ENCODE data around the gene JAG1.
A peak's percentile ranks its signal among the peaks of the same experiment; 100 is the strongest.

JAG1 gene

GRCh38 chr20:10651227-10651990 is 22.4 kb downstream of the JAG1 start:
- no peaks in the 10 kb centered on the region for H3K36me3 ChIP-seq (ENCODE audit: insufficient read depth, low read length)
- H3K27ac ChIP-seq (ENCODE audit: low read length) = no peak overlapping the region
- peaks cover 3% of the 10 kb centered on the region for H3K4me1 ChIP-seq (ENCODE audit: insufficient read depth, low read length)

GRCh38 chr20:10649797-10650160 is 24.0 kb downstream of the JAG1 start:
- no peak overlapping the region for H3K27ac ChIP-seq (ENCODE audit: low read length)
- ATAC-seq (ENCODE audit: insufficient read depth, low read depth) (no peak), DNase-seq (no peak)
- H3K27me3 ChIP-seq (ENCODE audit: insufficient read depth, low read length, poor library complexity) = no peaks in the 10 kb centered on the region
- no peaks in the 10 kb centered on the region for H3K36me3 ChIP-seq (ENCODE audit: insufficient read depth, low read length)
- H2AFZ ChIP-seq (ENCODE audit: low read depth, low read length) = no peak overlapping the region
- no peak overlapping the region for H3K4me2 ChIP-seq (ENCODE audit: insufficient read depth, low read length)
- no peak overlapping the region for H3K9ac ChIP-seq (ENCODE audit: low read depth, low read length)
- peaks cover 3% of the 10 kb centered on the region for H3K4me1 ChIP-seq (ENCODE audit: insufficient read depth, low read length)
- no peaks in the 10 kb centered on the region for H3K9me3 ChIP-seq (ENCODE audit: insufficient read depth, low read length, severe bottlenecking)
- H4K20me1 ChIP-seq (ENCODE audit: insufficient read depth, low read length) = no peaks in the 10 kb centered on the region
- TF ChIP-seq EZH2 (IDR thresholded peaks at IDR 0.05; ENCODE audit: borderline replicate concordance, low read depth, low read length, severe bottlenecking) = no peak
- no peak for TF ChIP-seq CTCF (IDR thresholded peaks at IDR 0.05; ENCODE audit: borderline replicate concordance, extremely low read depth, low read length, poor library complexity, severe bottlenecking)
- H3K4me3 ChIP-seq (ENCODE audit: low read depth in 1 of 2, low read length in 2 of 2) = no peak overlapping the region
- H3K79me2 ChIP-seq (ENCODE audit: insufficient read depth, low read length) = no peaks in the 10 kb centered on the region

More at GRCh38 chr20:10651227-10651990, 22.4 kb downstream of the JAG1 start:
- H3K4me2 ChIP-seq (ENCODE audit: insufficient read depth, low read length) = no peak overlapping the region
- no peaks in the 10 kb centered on the region for H3K27me3 ChIP-seq (ENCODE audit: insufficient read depth, low read length, poor library complexity)
- ATAC-seq (ENCODE audit: insufficient read depth, low read depth) (peak; percentile 66), DNase-seq (no peak)
- H3K9me3 ChIP-seq (ENCODE audit: insufficient read depth, low read length, severe bottlenecking) = no peaks in the 10 kb centered on the region
- H3K4me3 ChIP-seq (ENCODE audit: low read depth in 1 of 2, low read length in 2 of 2) = no peak overlapping the region
- H3K9ac ChIP-seq (ENCODE audit: low read depth, low read length) = no peak overlapping the region
- H3K79me2 ChIP-seq (ENCODE audit: insufficient read depth, low read length) = no peaks in the 10 kb centered on the region
- TF ChIP-seq CTCF (IDR thresholded peaks at IDR 0.05; ENCODE audit: borderline replicate concordance, extremely low read depth, low read length, poor library complexity, severe bottlenecking) = peak; percentile 11
- no peak for TF ChIP-seq EZH2 (IDR thresholded peaks at IDR 0.05; ENCODE audit: borderline replicate concordance, low read depth, low read length, severe bottlenecking)
- H2AFZ ChIP-seq (ENCODE audit: low read depth, low read length) = no peak overlapping the region
- no peaks in the 10 kb centered on the region for H4K20me1 ChIP-seq (ENCODE audit: insufficient read depth, low read length)

- no peak for ATAC-seq (ENCODE audit: insufficient read depth, low read depth)
- no peak overlapping the region for H3K27ac ChIP-seq (ENCODE audit: low read length)
- no peak overlapping the region for H2AFZ ChIP-seq (ENCODE audit: low read depth, low read length)
- no peaks in the 10 kb centered on the region for H4K20me1 ChIP-seq (ENCODE audit: insufficient read depth, low read length)
- TF ChIP-seq EZH2 (IDR thresholded peaks at IDR 0.05; ENCODE audit: borderline replicate concordance, low read depth, low read length, severe bottlenecking) = no peak
- no peak for TF ChIP-seq CTCF (IDR thresholded peaks at IDR 0.05; ENCODE audit: borderline replicate concordance, extremely low read depth, low read length, poor library complexity, severe bottlenecking)
- H3K9me3 ChIP-seq (ENCODE audit: insufficient read depth, low read length, severe bottlenecking) = no peaks in the 10 kb centered on the region
- no peak overlapping the region for H3K4me2 ChIP-seq (ENCODE audit: insufficient read depth, low read length)
- no peak overlapping the region for H3K9ac ChIP-seq (ENCODE audit: low read depth, low read length)
- no peak for DNase-seq
- H3K27me3 ChIP-seq (ENCODE audit: insufficient read depth, low read length, poor library complexity) = no peaks in the 10 kb centered on the region
- H3K36me3 ChIP-seq (ENCODE audit: insufficient read depth, low read length) = no peaks in the 10 kb centered on the region
- H3K4me3 ChIP-seq (ENCODE audit: low read depth in 1 of 2, low read length in 2 of 2) = no peak overlapping the region
- H3K79me2 ChIP-seq (ENCODE audit: insufficient read depth, low read length) = no peaks in the 10 kb centered on the region
- peaks cover 3% of the 10 kb centered on the region for H3K4me1 ChIP-seq (ENCODE audit: insufficient read depth, low read length)
These were observed 24.6 kb downstream of the JAG1 start for GRCh38 chr20:10649080-10649796.
